HG03469 (cell line): ENCODE measurements around the gene BPIFB1.

Experiments used
- ATAC-seq: cut with Tn5 transposase; IDR thresholded peaks from one replicate; pipeline ENCODE4 v1.9.1; 2021; ENCODE audit warnings: mild to moderate bottlenecking, moderate library complexity, moderate number of reproducible peaks; ENCODE audit not compliant: unreplicated experiment

BPIFB1 gene

DNA sequence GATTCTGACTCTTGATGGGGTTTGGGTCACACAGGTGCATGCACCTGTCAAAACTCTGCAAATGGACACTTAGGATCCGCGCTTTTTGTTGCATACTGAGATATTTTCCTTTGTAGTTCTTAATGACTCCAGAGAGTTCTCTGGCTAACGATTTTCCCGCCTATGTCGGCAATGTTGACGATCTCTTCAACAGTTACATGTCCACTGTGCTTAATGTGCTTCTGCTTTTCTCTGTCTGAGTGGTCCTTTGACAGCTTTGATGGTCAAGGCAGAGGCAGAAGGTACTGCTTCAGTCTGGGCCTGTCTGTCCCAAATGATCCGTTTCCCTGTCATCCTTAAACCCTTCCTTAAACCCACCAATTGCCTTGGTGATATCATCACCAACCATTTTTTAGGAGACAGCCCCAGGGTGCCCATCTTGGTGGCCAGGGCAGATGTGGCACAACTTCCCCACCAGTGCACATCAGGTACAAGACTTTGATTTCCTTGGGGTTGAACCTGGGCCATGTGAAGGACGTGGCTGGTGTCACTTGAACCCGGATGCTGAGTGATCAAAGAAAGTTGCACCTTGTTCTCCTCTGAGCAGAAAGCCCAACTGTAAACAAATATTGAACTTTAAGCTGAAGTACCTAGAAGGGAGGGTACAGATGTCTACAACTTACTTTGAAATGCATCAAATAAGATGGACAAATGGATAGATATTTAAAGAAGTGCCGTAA lies 10.7 kb upstream of the BPIFB1 start:
- no peak for ATAC-seq

DNA sequence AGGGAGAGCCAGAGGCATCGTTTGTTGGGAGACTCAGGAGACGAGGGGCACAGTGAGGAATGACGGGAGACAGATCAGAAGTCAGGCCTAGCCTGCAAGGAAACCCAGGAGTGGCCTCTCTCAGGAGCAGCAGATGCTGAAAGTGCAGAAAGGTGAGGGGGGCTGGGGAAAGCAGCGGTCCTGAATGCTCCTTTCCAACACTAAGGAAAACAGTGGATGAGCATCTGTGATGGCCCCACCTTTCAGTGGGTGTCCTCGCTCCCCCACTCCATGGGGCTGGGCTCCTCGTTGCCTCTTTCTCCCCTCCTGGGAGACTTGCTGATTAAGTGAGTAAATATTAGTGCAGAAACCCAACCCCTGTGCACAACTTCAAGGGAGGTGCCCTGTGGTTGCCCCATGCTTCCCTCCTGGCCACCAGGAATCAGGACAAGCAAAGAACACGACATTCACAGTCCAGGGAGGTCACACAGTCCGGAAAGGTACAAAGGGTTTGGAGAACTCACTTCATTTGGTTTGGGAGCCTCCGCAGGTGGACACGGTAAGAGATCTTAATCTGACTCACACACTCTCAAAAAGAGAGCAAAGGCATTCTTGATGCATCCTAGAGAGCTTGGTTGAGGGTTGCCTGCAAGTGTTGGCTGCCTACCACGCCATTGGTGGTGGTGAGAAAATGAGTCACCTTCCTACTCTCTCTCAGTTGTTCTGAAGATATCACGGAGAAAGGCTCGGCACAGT lies 9.7 kb upstream of the BPIFB1 start:
- no peak for ATAC-seq

DNA sequence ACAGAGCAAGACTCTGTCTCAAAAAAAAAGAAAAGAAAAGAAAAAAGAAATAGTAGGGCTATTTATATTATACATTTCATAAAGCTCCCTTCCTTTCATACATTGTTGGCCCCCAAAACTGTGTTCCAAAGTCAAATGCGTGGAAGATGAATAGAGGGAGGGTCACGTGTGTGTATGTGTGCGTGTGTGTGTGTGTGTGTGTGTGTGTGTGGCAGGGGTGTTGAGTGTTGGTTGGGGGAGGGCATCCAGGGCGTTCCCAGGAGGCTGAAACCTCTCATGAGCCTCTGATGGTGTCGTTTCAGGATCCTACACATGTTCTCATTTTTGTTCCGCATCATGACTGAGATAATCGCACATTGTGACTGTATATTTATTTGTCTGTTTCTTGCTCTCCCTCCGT lies 7.8 kb upstream of the BPIFB1 start:
- no peak for ATAC-seq

DNA sequence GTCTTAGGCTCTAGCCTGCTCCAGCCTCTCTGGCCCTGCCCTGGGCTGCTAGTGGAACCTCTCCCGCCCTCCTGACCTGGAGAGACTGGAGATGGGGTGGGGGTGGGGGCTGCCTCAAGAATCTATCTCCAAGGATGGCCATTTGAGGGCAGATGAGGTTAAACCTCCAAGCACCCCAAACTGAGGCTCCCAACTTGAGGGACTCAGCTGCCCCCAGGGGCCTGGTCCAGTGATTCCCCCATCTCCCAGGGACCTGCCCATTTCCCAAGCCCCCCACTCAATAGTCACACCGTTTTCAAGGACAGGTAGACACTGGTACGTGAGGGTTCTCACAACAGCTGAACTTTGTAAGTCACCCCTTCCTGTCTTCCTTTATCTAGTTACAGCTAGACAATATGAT lies 7.1 kb upstream of the BPIFB1 start:
- no peak for ATAC-seq

DNA sequence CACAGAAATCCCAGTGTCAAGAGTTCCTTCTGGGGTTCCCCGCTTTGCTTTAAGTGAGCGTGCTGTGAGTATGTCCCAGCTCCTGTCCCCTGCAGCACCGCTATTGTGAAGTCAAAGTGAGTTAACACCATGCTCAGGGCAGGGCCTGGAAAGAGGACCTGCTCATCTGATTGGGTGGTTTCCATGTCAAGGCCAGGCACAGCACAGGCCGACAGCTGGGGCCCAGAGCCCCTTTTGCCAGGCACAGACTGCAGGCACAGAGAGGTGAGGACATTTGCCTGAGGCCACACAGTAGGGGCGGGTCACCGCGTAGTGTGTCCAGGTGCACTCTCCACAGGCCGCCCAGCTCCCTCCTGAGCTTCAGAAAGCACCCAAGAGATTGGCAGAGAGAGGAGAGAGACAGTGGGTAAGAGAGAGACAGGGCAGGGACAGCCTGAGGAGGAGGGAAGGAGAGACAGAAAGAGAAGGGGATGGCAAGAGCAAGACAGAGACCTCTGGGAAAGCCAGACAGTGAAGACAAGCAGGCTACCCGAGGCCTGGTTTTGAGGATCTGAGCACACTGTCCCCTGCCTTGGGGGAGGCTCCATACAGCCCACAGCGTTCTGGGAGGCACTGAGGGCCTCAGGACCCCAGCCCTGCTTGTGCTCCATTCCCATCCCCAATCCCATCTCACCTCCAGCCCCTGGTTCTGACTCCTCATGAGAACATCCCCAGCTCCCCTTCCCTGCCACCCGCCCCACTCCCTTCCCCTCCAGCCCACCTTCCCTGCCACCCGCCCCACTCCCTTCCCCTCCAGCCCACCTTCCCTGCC lies 6.5 kb upstream of the BPIFB1 start:
- ATAC-seq, result no peak

DNA sequence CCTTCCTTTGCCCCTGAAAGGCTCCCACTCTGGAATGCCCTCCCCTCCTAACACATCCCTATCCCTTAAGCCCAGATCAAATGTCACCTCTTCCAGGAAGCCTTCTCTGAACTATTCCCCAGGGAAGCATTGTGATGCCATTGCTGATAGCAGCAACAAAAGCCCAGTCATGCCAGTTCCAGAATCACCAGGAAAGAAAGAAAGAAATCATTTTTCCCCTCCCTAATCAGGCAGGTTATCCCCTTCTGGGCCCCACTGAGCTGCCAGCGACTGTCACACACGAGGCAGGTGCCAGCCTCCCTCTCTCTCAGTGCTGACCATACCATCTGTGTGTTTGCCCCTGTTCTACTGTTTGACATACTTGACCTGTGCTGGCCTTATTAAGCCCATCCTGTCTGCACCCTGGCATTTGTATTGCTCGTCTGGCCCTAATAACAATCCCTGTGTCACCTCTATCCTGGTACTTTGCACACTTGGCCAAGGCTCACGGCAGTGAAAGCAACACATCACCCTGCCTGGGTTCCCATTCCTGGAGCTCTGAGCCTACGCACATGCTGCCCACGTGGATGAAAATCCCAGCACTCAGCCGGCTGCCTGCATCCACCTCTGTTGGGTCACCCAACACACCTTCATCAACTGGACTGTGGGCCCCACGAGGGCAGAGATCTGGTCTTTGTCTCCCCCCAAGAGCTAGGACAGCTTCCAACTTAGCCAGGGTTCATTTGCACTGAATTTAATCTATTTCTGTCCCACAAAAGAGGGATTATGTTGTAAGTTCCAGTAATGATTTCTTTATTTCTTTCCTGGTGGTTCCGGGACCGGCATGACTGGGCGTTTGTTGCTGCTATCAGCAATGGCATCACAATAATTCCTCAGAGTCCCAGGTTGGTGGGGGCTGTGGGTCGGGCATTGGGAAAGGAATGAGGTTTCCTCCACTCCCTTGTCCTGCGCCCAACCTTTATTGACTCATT lies 5.3 kb upstream of the BPIFB1 start:
- no peak for ATAC-seq

DNA sequence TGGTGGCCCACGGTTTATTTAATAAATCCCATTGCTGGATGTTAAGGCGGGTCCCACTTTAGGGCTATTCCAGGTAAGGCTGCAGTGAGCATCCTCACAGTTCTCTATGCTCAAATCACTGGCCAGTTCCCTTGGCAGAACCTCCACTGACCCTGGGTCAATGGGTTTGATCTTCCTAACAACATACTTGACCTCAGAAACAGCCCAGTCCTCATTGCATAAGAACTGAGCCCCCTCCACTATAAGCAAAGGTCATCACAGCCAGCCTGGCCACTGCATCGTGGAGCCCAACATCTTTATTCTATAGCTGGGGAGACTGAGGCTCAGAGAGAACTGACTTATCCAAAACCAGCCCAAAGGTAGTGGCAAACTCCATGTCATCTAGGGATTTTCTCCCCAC lies 4.3 kb upstream of the BPIFB1 start:
- no peak for ATAC-seq

DNA sequence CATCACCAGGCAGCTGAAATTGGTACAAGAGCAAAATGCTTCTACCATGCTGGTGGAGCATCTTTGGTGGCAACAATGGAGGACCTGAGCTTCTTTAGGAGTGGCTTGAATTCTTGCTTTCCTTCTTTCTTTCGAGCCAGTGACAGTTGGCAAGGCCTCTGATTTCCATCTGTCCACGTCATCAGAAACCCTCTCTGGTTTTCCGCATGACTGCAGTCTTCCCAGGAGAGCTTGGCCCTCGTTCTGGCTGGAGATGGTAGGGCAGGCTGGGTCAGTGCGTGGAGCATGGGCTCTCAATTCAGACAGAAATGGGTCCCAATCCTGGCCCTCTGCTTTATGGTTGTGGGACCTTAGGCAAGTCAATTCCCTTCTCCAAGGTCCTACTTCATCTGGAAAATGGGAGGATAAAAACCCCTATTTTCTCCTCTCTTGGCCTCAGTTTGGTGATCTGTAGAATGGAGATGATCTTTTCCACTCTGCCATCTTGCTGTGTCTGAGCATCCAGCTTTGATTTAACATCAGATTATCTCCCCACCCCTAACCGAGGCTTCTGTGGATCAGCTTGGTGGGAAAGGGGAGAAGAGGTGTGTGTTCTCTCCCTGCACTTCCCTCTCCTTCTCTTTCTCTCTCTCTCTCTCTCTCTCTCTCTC lies 3.6 kb upstream of the BPIFB1 start:
- ATAC-seq, result no peak

DNA sequence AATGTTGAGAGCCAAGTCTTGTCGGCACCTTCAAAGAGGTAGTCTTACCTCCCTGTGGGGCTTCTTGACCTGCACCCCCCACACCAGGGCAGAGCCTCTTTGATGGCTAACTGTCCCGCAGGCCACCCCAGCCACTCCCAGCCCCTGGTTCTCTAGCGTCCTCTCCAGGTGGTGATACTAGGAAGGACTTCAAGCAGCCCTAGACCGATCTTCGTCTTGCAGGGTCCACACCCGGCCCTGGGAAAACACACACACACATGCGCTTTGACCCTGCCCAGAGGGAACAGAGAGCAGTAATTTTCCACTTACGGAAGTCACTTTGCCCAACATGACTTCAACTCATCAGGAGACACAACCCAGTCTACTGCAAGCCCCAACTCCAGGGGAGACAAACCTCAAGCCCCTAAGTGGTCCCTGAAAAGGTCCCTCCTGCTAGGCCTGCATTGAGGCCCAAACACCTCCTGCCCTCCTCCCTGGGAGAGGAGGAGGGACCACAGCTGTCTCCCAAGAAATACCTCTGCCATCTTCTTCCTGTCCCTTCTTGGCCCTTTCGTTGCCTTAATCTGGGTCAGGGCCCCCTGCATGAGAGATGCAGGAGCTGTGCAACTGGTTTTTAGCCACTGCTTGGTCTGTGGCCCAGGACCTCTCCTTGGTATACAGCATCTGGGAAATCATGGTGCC lies 2.9 kb upstream of the BPIFB1 start:
- ATAC-seq, result no peak

DNA sequence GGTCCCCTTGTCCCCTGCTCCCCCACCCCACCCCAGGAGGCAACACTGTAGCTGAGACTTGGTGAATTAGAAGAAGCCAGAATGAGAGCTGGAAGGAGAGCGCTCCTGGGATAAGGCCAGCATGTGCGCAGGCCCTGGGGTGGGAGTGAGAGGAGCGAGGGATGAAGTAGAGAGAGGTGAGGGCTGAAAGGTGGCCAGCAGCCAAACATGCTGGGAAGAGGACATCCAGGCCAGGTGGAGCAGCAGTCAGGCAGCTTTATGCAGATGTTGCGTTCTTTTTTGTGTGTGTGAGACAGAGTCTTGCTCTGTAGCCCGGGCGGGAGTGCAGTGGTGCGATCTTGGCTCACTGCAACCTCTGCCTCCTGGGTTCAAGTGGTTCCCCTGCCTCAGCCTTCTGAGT lies 2.2 kb upstream of the BPIFB1 start:
- ATAC-seq, result no peak

DNA sequence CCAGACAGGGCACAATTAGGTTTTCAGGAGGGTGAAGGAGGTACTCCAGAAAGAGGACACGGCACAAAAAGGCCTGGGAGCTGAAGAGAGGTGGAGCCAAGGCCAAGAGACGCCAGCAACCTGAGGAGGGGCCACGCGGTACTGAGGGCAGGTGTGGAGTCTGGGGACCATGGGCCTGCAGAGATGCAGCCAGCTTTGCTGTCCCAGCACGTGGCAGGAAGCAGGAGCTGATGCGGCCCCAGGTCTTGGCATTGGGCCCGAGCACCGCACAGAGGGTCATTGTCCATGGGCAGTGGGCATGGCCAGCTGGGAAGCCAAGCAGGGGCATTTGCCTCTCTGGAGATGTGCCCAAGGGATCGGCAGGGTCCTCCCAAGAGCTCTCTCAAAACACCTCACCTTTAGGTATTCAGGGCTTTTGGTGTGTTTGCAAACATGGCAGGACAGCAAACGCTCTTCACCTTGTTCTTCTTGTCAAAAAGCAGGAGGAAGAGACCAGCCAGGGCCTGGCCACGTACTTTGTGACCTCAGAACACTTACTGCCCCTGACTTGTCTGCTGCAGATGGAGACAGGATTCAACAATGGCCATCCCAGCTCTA lies 1.4 kb upstream of the BPIFB1 start:
- no peak for ATAC-seq

DNA sequence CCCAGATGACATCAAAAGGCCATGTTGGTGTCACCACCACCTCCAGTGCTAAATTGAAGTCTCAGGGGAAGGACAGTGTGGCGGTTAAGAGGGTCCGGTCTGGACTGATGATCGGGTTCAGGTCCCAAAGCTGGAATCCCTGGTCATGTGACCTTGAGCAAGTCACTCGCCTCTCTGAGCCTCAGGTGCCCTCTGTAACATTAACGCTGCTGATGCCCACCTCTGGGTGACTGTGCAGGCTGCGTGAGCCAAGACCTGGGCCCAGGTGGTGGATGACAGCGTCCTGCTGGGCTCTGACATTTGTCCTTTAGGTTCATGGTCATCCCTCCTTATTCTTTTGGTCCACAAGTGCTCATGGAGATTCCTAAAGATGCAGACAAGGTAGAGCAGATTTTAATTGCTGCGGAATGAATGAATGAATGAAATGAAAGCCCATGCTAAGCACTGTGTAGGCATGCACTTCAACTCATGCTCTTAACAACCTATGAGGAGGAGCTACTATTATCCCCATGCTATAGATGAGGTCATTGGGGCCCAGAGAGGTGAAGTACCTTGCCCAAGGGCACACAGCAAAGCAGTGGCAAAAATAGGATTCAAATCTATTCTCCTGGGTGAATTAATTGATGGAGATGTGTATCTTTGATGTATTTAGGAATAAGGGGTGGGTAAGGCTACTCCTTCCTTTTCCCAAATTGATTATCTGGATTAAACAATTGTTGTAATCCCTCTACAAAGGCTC lies 649 bp upstream of the BPIFB1 start:
- ATAC-seq, result no peak

DNA sequence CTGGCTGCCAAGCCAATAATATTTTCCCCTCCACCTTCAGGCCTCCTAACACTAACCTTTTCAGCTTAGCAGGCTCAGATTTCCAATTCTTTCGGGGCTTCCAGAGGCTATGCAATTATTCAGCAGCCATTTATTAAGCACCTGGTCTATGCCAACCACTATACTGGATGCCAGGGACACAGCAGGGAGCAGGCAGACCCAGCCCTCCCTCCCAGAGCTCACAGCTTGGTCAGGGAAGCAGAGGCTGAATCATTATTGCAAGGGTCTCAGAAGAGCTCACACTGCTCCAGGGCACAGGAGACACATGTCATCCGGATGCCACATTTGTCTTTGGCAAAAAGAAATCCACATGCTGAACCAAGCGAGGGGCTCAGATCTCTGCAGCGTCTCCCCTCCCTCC lies 1.3 kb downstream of the BPIFB1 start:
- no peak for ATAC-seq

DNA sequence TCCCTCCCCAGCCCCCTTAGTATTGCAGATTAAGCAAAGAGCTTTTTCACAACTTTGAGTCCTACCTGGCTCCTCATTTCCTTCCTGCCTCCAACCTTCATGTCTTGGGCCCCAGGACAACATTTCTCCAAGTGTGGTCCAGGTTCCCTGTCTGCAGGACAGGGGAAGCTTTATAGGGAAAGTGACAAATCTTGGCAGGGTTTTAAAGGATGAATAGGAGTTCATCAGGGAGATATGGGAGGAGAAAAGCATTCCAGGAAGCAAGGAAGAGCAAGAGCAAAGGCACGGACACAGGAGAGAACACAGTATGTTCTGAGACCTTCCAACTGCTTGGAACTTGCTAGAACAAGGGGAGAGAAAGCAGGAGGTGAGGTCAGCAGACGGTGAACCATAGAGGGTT lies 1.9 kb downstream of the BPIFB1 start:
- ATAC-seq, result no peak

DNA sequence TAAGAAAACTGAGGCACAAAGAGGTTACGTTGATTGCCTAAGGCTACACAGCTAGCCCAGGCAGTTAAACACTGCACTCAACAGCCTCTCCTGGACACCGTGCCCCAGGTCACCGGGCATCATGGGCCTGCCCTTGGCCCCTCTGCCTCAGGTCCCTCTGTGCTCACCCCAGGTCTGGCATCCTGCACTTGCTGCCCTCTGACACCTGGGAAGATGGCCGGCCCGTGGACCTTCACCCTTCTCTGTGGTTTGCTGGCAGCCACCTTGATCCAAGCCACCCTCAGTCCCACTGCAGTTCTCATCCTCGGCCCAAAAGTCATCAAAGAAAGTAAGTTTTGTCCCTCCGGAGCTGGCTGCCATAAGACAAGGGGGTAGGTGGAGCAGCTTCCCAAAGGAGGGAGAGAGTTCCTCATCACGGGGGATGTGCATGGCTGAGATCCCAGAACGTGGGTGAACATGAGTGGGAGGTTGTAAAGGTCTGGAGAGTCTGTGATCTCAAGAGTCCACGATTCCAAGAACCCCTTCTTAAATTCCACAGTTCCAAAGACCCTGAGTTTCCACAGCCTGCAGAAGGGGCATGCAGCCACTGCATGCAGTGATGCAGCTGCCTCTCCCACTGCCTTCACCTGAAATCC lies 3.0 kb downstream of the BPIFB1 start:
- ATAC-seq, result no peak

DNA sequence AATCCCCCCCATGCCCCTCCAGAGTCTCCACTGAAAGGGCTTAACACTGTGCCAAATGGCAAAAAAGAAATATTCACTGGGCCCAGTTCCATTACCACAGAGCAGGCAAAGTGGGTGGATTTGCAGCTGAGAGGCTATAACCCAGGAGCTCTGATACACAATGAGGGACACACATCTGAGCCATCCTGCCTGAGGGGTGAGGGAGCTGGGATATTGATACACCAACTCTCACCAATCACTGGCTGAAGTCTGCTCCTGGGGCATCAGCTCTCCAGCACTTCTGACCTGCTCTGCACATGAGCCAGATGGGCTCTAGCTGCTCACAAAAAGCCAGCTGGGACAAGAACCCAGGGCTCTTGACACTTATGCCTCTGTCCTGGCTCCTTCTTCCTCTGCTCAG lies 4.9 kb downstream of the BPIFB1 start:
- no peak for ATAC-seq

DNA sequence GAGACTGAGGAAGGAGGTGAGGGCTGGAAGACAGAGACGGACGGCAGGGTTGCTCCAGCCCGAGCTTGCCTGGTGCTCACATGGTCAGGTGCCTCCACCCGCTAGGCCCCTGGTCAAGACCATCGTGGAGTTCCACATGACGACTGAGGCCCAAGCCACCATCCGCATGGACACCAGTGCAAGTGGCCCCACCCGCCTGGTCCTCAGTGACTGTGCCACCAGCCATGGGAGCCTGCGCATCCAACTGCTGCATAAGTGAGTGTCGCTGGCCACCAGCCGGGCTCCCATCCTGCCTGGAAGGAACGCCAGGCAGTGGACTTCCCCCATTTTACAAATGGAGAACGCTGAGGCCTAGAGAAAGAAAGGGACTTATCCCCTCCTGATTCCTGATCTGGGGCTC lies 7.8 kb downstream of the BPIFB1 start:
- ATAC-seq, result no peak

DNA sequence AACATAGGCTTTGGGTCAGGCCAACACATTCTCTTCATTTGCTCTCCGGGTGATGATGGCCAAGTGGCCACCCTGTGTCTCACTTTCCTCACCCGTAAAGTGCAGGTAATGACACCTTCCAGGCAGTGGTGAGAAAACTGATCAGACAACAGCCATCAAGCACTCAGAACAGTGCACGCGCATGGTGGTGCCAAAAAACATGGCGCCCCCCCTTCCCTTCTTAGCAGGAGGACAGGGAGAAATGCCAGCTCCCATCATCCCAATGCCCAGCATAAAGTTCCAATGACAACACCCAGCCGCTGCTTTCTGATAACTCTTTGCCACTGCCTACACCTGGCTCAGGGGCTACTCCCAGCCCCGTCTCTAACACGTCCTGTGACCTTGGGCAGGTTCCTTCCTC lies 8.4 kb downstream of the BPIFB1 start:
- ATAC-seq, result no peak
